ENCODE data around the gene CYP46A1.
"Not testable (repeated sequence)": the region's sequence is repeated elsewhere in the genome, so short reads cannot be mapped to it uniquely, and the experiment has no call there.

DNA sequence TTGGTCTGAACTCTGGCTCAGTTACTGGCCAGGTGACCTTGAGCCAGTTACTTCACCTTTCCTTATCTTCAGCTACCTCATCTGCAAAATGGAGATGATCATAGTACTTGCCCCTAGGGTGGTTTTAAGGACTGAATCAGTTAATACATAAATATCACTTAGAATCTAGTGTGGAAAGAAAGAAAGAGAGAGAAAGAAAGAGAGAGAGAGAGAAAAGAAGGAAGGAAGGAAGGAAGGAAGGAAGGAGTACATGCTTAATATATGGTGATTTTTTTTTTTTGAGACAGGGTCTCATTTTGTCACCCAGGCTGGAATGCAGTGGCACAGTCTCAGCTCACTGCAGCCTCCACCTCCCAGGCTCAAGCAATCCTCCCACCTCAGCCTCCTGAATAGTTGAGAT is 22.9 kb upstream of the CYP46A1 start:
- TF ChIP-seq, protein P1, sequence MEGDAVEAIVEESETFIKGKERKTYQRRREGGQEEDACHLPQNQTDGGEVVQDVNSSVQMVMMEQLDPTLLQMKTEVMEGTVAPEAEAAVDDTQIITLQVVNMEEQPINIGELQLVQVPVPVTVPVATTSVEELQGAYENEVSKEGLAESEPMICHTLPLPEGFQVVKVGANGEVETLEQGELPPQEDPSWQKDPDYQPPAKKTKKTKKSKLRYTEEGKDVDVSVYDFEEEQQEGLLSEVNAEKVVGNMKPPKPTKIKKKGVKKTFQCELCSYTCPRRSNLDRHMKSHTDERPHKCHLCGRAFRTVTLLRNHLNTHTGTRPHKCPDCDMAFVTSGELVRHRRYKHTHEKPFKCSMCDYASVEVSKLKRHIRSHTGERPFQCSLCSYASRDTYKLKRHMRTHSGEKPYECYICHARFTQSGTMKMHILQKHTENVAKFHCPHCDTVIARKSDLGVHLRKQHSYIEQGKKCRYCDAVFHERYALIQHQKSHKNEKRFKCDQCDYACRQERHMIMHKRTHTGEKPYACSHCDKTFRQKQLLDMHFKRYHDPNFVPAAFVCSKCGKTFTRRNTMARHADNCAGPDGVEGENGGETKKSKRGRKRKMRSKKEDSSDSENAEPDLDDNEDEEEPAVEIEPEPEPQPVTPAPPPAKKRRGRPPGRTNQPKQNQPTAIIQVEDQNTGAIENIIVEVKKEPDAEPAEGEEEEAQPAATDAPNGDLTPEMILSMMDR (IDR thresholded peaks at IDR 0.05 in 8 of 11, conservative IDR thresholded peaks at IDR 0.05 in 3 of 11) = not testable (repeated sequence)
- TF ChIP-seq POLR2A (IDR thresholded peaks at IDR 0.05) = not testable (repeated sequence)
